ENCODE measurements around the gene RFLNA. TPM values are rescaled to one million over a fixed set of nuclear protein-coding genes. Genes with fewer than 3 reads are reported as not detected.

RFLNA gene
- total and polyA plus RNA-seq, 2 experiments from 2014 or later, result 57.8 to 67.8 TPM

GRCh38 chr12:124296916-124297351 lies 2.0 kb downstream of the RFLNA start:
- H3K27me3 ChIP-seq, result no peaks in the 10 kb centered on the region
- TF ChIP-seq EZH2 (IDR thresholded peaks at IDR 0.05; ENCODE audit: borderline replicate concordance) (no peak), EZH2phosphoT487 (IDR thresholded peaks at IDR 0.05; ENCODE audit: low read depth, severe bottlenecking, unreplicated experiment) (no peak), CTCF (IDR thresholded peaks at IDR 0.05; ENCODE audit: poor library complexity) (no peak)
- 58% methylated on average over 9 of the region's 9 CpGs for WGBS (ENCODE audit: low lambda C conversion rate, missing lambda C conversion rate)
- H3K4me3 ChIP-seq, result peak overlapping the region; percentile 79
- peak overlapping the region; percentile 86 for H3K4me2 ChIP-seq
- H3K36me3 ChIP-seq (replicated peaks; ENCODE audit: insufficient read depth, low read depth), result no peaks in the 10 kb centered on the region
- H3K4me1 ChIP-seq (ENCODE audit: insufficient read depth), result peaks cover 27% of the 10 kb centered on the region
- H2AFZ ChIP-seq, result no peak overlapping the region
- no peak for DNase-seq (ENCODE audit: low spot score)
- H3K79me2 ChIP-seq, result peaks cover 57% of the 10 kb centered on the region
- no peaks in the 10 kb centered on the region for H3K9me2 ChIP-seq (replicated peaks; ENCODE audit: insufficient read depth)
- H4K20me1 ChIP-seq (ENCODE audit: insufficient read depth, poor library complexity, severe bottlenecking), result peaks cover 34% of the 10 kb centered on the region
- no peaks in the 10 kb centered on the region for H3K9me3 ChIP-seq (ENCODE audit: low read depth)
- peak overlapping the region; percentile 87 for H3K27ac ChIP-seq

- H3K36me3 ChIP-seq (replicated peaks; ENCODE audit: insufficient read depth, low read depth), result no peaks in the 10 kb centered on the region
- no peaks in the 10 kb centered on the region for H3K9me3 ChIP-seq (ENCODE audit: low read depth)
- peak overlapping the region; percentile 79 for H3K4me3 ChIP-seq
- WGBS (ENCODE audit: low lambda C conversion rate, missing lambda C conversion rate), result 92% methylated on average over 4 of the region's 4 CpGs
- DNase-seq (ENCODE audit: low spot score), result no peak
- peak overlapping the region; percentile 87 for H3K27ac ChIP-seq
- peaks cover 27% of the 10 kb centered on the region for H3K4me1 ChIP-seq (ENCODE audit: insufficient read depth)
- H3K79me2 ChIP-seq, result peaks cover 61% of the 10 kb centered on the region
- no peaks in the 10 kb centered on the region for H3K27me3 ChIP-seq
- H4K20me1 ChIP-seq (ENCODE audit: insufficient read depth, poor library complexity, severe bottlenecking), result peaks cover 35% of the 10 kb centered on the region
- TF ChIP-seq EZH2 (IDR thresholded peaks at IDR 0.05; ENCODE audit: borderline replicate concordance), result no peak
- TF ChIP-seq EZH2phosphoT487 (IDR thresholded peaks at IDR 0.05; ENCODE audit: low read depth, severe bottlenecking, unreplicated experiment), result no peak
- no peak for TF ChIP-seq CTCF (IDR thresholded peaks at IDR 0.05; ENCODE audit: poor library complexity)
- peak overlapping the region; percentile 86 for H3K4me2 ChIP-seq
- no peak overlapping the region for H2AFZ ChIP-seq
- H3K9me2 ChIP-seq (replicated peaks; ENCODE audit: insufficient read depth), result no peaks in the 10 kb centered on the region
Measured at GRCh38 chr12:124297389-124297788, 2.5 kb downstream of the RFLNA start.

- H3K9me2 ChIP-seq (replicated peaks; ENCODE audit: insufficient read depth), result no peaks in the 10 kb centered on the region
- H4K20me1 ChIP-seq (ENCODE audit: insufficient read depth, poor library complexity, severe bottlenecking), result peaks cover 40% of the 10 kb centered on the region
- H3K4me2 ChIP-seq, result peak overlapping the region; percentile 86
- 91% methylated on average over 19 of the region's 19 CpGs for WGBS (ENCODE audit: low lambda C conversion rate, missing lambda C conversion rate)
- peaks cover 66% of the 10 kb centered on the region for H3K79me2 ChIP-seq
- no peak for DNase-seq (ENCODE audit: low spot score)
- H3K36me3 ChIP-seq (replicated peaks; ENCODE audit: insufficient read depth, low read depth), result no peaks in the 10 kb centered on the region
- H2AFZ ChIP-seq, result no peak overlapping the region
- no peaks in the 10 kb centered on the region for H3K27me3 ChIP-seq
- H3K4me3 ChIP-seq, result no peak overlapping the region
- peak overlapping the region; percentile 87 for H3K27ac ChIP-seq
- H3K9me3 ChIP-seq (ENCODE audit: low read depth), result no peaks in the 10 kb centered on the region
- H3K4me1 ChIP-seq (ENCODE audit: insufficient read depth), result peaks cover 27% of the 10 kb centered on the region
- TF ChIP-seq CTCF (IDR thresholded peaks at IDR 0.05; ENCODE audit: poor library complexity), result no peak
- no peak for TF ChIP-seq EZH2phosphoT487 (IDR thresholded peaks at IDR 0.05; ENCODE audit: low read depth, severe bottlenecking, unreplicated experiment)
- no peak for TF ChIP-seq EZH2 (IDR thresholded peaks at IDR 0.05; ENCODE audit: borderline replicate concordance)
Measured at GRCh38 chr12:124297856-124298255, 3.0 kb downstream of the RFLNA start.
